DMS53 treated with DMSO at 0.1 percent for 48 hours (cell line): ENCODE results near the gene KCTD4.
"Not testable (repeated sequence)": the region's sequence is repeated elsewhere in the genome, so short reads cannot be mapped to it uniquely, and the experiment has no call there.

Experiments used
- DNase-seq: peaks from one replicate; lab custom pipeline; 2025; ENCODE audit not compliant: unreplicated experiment; lab: John Stamatoyannopoulos, UW

KCTD4 gene

DNA sequence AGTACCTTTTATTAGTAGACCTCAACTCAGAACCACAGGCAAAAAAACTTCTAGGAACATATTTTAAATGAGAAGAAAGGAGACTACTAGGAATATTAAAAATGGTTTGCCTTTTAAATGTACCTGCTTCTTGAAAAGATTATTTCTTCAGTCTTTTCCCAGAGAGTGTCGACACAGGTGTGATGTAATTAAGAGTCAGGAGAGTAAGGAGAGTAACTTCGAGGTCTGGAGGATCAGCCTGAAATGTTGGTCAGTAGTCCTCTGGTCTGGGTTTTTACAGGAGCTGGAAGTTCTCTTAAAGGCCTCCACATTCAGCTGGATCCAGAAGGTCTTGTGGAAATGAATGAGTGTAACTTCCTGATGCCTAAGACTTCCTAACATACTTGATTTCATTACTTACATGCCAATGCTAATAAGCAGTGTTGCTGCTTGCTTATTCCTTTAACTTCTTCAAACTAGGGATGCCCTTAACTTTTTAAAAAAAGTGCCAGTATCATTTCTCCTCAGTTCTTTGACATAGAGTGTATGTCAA is at the start of gene KCTD4:
Gene KCTD4 (minus strand): TSS at position 345 of the 532 bp plus-strand sequence. CDS start 6,478 bp downstream, outside the sequence.
- DNase-seq = no peak

DNA sequence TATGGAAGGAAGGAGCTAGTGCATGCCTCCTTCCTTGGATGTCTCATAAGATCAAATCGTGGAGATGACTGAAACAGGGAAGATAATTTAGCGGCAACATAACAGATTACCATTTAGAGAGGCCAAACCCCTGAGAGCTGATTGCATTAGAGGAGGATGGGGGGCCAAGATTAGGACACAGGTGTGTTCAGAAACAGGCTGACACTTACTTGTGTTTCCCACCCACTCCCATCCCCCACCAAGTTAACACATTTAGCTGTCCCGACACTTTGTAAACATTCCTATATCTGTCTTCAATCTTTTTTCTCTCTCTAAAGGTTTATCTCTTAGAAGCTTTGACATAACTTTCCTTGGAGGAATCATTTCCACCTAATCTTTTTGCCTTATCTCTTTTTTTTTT is 48.8 kb upstream of the KCTD4 start:
- no peak for DNase-seq

DNA sequence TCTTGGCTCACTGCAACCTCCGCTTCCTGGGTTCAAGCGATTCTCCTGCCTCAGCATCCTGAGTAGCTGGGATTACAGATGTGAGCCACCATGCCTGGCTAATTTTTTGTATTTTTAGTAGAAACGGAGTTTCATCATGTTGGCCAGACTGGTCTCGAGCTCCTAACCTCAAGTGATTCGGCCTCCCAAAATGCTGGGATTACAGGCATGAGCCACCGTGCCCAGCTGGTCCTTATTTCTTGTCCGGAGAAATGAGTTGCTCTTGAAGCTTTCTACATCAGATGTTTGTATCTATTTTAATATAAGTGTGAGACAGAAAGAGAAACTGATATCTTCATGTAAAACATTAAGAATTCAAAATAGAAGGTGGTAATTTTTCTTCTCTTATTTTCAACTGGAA is 43.9 kb upstream of the KCTD4 start:
- DNase-seq = not testable (repeated sequence)

DNA sequence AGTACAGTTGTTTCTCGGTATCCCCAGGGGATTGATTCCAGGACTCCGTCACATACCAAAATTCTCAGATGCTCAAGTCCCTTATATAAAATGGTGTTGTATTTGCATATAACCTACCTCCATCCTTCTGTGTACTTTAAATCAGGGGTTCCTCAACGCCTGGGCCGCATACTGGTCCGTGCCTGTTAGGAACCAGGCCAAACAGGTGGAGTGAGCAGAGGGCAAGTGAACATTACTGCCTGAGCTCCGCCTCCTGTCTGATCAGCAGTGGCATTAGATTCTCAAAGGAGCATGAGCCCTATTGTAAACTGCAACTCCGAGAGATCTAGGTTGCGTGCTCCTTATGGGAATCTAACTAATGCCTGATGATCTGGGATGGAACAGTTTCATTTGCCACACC is 42.2 kb upstream of the KCTD4 start:
- DNase-seq = no peak

DNA sequence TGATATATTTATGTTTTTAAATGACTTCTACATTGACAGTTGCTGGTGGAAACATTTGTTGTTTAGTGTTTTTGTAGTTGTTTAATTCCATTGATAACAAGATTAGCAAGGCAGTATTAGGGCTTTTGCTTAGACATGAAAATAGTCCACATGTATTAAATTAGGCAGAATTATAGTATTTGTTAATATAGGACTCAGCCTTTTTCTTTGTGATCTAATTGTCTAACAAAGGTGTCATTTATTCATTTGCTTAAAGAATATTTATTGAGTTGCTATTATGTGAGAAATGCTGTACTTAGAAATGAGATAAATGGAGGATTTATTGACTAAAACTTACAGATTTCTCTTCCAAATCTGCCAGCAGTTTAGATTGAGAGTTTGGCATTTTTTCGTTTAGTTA is 41.7 kb upstream of the KCTD4 start:
- DNase-seq = no peak

DNA sequence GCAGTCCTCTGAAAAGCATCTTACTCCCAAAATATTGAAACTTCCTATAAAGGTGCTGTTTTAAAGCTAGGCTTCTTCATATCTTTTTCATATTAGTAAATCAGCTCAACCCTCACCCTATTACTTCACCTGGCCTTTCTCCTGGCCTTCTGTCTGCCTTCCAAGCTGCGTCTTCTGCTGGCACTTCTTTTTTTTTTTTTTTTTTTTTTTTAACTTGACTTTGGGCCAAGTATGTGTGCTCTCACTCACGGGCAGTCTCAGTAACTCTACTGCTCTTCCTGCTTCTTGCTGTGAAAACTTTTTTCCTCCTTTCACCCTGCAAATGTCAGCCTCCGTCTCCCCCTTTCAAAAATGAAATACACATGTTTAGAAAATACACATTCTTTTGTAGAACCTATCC is 41.2 kb upstream of the KCTD4 start:
- DNase-seq = no peak

DNA sequence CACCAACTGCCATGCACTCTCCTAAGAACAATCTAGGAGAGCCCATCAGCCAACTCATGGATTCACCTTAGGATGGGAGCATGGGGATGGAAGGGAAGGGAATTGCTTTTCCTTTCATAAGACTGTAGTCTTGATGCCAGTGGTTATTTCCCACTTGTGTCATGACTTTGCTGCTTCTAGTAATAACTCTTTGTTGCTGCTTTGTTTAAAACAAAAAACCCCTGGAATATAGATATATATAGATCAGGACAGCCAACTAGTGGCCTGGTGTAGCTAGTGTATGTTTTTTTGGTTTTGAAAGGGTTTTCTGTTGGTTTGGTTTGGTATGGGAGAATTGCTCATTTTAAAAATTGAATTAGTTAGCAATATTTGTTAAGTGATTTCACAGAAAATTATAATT is 39.3 kb upstream of the KCTD4 start:
- DNase-seq = no peak

DNA sequence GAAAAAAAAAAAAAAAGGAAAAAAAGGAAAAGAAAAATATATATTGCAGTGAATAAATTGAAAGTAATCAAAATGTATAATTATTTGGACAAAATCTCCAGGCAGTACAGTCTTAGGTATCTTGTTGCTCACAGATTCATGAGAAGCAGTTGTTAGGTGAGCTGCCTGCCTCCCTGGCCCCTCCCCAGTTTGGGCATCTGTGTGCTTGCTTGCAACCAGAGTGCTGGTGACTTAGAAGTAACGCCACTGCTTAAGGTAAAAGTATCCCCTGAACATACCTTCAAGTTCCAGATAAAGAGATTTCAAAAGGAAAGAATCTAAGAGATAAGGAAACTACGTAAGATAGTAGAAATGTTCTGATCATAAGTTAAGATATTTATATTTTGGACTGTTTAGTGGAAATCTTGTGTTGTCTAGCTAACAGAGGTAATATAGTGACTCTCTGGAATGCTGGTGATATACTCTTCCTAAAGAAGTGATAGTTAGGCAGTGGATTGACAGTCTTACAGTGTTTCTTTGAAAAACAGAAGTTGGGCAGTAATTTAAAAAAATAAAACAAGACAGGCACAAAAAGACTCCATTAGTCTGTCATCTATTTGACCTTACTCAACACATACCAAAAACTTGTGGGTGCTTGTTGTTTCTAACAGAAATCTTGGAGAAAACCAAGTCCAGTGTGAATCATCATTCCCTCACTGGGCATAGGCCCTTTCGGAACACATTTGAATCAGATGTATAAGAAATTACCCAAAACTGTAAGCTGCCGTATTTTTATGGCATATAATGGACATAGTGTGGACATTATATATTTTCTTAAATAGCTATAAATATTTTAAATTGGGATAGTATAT is 38.3 kb upstream of the KCTD4 start:
- no peak for DNase-seq

DNA sequence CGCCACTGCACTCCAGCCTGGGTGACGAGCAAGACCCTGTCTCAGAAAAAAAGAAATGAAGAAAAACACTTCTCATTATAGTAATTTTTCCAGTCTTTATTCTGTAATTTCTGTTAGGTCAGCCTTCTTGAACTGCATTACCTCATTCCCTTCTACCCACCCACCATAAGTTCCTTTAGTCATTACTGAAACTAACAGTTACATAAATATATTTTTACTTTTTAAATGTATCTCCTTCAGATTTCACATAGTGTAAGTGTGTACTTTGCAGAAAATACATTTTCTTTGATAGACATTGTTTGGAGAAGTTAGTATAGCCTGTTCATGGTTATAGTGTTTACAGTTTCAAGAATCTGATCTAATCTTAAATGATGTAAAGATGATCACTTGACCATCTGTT is 31.7 kb upstream of the KCTD4 start:
- DNase-seq = no peak

DNA sequence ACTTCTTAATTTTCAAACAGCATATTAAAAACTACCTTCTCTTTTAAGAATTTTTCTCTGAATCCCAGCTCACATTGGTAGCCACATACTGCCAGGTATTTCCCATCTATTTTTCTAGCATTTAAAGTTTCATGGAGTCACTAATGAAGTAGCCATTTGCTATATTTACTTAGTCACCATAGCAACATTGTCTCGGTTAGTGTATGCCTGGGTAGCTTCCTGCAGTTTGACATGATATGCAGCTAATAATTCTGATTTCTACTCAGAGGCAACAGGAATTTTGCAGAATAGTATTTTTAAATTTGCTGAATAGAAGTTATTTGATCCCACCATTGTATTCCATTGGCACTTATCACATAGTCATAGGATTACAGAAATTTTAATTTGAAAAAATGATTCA is 30.9 kb upstream of the KCTD4 start:
- DNase-seq = no peak

DNA sequence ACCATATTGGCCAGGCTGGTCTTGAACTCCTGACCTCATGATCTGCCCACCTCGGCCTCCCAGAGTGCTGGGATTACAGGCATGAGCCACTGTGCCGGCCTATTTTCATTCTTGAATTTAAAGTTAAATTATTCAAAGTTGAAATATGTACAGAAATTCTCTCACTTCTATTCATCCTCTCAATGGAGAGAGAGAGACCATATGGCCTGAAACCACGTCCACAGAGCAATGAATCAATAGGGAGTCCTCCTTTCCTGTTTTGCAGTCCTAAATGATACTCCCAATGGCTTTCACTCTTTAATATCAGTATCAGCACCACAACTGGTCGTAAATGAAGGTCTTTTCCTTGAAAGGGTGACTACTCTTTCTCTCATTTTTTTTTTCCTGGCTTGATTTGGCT is 30.5 kb upstream of the KCTD4 start:
- no peak for DNase-seq

DNA sequence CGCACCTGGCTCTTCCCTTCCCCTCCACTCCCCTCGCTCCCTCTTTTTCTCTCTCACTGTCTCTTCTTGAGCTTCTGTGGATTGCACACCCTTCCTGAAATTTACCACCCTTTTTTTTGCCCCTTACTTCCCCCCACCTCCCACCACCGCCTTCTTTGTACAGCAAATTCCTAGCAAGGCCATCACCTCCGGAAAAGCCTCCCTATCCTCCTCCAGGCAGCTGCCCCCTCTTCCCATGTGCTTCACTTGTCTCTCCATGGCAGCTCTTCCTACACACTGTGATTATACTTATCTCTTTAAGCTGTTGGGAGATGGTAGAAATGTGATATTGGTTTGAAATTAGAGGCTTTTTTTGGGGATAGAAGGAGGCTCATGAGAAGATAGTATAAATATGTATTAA is 28.3 kb upstream of the KCTD4 start:
- DNase-seq = no peak

DNA sequence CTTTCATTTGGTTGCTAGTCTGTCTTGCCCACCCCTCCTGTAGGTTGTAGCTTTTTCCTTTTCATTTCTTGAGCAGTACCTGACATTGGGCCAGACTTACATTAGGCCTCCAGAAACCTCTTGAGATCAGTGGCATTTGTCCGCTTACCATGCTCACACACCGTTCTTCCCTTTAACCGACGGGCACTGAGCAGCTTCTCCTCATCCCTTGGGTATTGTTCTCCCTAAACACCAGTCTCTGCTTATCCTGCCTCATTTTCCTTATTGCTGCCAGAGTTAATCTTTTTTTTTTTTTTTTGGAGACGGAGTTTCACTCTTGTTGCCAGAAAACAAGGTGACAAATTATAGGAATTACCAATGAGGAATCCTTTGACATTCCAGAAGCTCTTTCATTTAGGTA is 27.2 kb upstream of the KCTD4 start:
- DNase-seq = no peak

DNA sequence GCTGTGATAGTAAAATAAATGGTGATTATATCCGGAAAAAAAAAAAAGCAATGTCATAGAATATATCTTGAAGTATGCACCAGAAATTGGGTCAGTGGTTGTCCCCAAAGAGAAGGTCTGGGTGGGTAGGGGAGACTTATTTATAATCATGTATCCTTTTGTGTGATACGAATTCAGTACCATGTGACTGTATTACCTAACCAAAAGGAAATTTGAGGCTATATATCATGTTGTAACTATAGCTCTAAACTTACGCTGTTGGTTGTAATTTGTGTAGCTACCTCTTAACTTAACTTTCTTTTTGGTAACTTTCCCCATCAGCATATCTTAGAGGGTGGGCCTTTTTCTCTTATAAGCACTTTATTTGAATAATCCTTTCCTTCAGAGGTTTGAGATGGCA is 25.2 kb upstream of the KCTD4 start:
- no peak for DNase-seq

DNA sequence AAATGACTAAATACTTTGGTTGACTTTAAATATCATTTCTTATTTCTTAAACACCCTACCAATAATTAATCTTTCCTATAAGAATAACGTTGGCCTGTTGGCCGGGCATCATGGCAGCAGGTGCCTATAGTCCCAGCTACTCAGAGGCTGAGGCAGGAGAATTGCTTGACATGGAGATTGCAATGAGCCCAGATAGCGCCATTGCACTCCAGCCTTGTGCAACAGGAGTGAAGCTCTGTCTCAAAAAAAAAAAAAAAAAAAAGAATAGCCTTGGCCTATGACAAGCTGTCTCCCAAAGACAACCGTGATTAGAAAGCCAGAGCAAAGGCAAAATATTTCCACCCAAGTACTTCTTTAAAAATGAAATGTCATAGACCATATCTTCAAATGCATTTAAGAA is 24.5 kb upstream of the KCTD4 start:
- no peak for DNase-seq

DNA sequence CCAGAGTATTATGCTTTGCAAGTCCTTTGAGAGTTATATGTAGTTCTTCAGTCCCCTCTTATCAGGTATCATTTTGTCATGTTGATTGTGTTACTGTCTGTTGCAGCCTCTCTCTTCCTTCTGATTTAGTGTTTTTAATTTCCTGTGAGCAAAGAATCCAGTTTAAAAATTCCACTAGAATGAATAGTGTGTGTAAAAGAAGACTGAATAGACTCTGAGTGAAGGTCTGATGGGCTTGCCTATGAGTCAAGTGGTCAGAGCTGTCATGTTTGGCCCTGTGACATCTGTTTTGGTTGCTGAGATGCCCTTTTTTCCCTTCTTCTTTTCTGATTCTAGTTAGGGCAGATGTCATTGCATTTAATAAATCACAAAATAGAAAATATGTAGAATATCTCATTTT is 23.3 kb upstream of the KCTD4 start:
- no peak for DNase-seq

DNA sequence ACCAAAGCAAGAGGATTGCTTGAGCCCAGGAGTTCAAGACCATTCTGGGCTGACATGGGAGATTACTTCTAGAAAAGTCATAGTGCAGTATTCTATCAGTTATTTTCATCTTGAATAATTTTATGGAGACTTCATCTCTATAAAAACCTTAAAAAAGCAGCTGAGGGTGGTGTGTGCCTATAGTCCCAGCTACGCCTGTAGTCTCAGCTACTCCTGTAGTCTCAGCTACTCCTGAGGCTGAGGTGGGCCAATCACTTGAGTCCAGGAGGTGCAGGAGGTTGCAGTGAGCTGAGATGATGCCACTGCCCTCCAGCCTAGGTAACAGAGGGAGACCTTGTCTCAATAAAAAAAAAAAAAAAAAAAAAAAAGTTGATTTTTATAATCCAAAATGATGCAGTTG is 22.1 kb upstream of the KCTD4 start:
- DNase-seq = no peak

DNA sequence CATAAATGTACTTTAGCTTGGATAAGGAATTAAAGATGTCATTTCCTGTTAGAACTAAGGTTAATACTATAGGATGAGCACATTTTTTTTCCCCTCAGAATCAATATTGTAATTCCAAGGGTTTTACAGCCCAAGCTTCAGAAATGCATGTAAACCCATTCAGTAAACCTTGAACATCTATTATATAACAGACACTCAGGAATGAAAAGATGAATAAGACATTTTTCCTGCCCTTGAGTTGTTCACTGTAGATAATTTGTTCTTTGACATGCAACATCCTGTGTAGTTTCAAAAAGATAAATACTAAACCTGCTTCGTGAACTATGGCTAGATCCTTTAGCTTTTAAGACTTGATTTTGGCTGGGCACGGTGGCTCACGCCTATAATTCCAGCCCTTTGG is 21.7 kb upstream of the KCTD4 start:
- DNase-seq = no peak

DNA sequence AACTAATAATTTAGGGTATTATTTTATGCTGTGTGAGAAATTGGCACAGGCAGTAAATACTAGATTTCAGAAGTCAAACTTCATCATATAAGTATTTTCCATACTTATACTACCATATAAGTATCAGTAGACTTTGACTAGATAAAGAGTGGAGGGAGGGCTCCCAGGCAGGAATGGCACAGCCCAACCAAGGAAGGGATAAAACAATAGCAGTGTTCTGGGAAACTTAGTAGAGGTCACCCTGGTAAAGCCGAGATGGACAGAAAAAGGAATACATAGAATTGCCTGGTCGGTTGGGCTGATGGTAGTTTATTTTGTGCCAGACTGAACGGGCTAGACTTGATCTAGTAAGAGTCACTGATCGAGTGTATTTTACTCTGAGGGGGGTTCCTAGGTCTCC is 19.6 kb upstream of the KCTD4 start:
- no peak for DNase-seq

DNA sequence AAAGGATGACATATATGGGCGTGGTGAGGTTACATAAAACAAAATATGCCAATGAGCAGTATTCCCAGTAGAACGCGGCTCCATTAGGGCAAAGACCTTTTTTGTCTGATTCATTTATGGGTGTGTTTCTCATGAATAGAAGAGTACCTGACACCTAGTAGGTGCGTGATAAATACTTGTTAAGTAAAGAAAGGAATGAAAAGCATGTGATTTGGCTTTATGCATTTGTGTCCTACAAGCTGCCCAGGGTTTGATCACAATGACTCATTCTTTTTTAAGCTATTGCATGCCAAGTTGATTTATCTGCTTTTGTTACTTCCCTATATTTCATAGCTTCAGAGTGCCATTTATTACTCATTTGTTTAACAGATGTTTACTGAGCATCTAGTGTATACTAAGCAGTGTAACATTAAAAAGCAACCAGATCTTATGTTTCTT is 19.1 kb upstream of the KCTD4 start:
- DNase-seq = no peak

DNA sequence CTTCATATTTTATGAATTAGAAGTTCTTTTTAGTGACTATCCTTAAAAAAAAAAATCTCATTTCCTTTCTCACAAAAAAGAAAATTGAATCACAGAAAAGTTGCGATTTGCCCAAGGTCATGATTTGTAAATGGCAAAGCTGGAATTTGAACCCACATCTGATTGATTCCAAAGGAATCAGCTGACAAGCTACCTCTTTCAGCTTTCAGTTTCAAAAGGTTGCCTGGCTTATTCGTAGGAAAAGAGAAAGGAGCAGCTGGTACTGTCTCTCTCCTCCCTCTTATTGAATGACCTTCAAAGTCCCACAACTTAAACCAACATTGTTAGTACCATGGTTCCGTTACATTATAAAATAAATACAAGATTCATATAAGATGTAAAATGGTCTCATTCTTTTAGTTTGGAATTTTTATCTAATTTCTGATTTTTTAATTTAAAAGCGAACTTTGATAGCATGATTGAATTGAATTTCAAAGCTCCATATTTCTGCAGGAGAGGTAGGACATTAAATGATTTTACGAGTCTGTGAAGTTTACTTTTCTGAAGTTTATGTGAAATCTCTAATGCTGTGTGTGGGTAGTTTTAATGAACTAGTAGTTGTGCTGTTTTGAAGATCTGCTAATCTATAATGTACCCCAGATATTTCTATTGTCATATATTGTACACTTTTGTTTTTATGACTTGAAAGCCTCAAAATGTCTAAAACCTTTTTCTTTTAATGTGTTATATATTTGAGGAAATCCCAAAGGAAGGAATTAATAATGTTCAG is 18.5 kb upstream of the KCTD4 start:
- DNase-seq = no peak

DNA sequence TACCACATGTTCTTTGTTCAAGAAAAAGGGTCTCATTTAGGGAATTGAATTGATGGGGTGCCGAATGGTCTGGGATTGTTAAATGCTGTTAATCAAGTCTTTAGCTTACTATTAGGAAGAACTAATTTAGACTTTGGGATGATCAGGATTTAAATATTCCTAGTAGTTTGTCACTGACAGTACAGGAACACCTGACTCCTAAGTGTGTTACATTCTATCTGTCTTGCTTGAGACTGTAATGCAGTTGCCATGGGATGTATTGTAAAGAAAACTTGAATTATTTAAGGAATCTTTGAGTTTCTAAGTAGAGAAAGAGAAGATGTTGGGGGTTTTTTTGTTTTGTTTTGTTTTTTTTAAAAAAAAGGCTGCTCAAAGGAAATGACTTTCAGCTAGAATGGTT is 17.8 kb upstream of the KCTD4 start:
- DNase-seq = no peak
